GM19397 (cell line): ENCODE measurements around the gene TMEM120A.
A peak's percentile ranks its signal among the peaks of the same experiment; 100 is the strongest.
"Not testable (repeated sequence)": the region's sequence is repeated elsewhere in the genome, so short reads cannot be mapped to it uniquely, and the experiment has no call there.

Experiments
- ATAC-seq: cut with Tn5 transposase; IDR thresholded peaks from one replicate; pipeline ENCODE4 v1.9.1; 2021; ENCODE audit warnings: mild to moderate bottlenecking, moderate library complexity; ENCODE audit not compliant: unreplicated experiment

Gene TMEM120A

GRCh38 chr7:75994388-75995051, at the start of gene TMEM120A:
TSS of gene TMEM120A (minus strand) at chr7:75994595. CDS start at chr7:75994570, 25 bp downstream.
- ATAC-seq, result peak; percentile 98

GRCh38 chr7:76040126-76040525, 45.7 kb upstream of the TMEM120A start:
- ATAC-seq, result no peak

GRCh38 chr7:76037310-76037709, 42.9 kb upstream of the TMEM120A start:
- ATAC-seq, result no peak

- ATAC-seq, result no peak
These were observed 37.6 kb upstream of the TMEM120A start for GRCh38 chr7:76031964-76032363.

- not testable (repeated sequence) for ATAC-seq
These were observed 35.3 kb upstream of the TMEM120A start for GRCh38 chr7:76029682-76030081.

GRCh38 chr7:76023002-76023401, 28.6 kb upstream of the TMEM120A start:
- no peak for ATAC-seq

GRCh38 chr7:76022026-76022780, 27.8 kb upstream of the TMEM120A start:
- no peak for ATAC-seq

GRCh38 chr7:76020031-76020714, 25.8 kb upstream of the TMEM120A start:
- no peak for ATAC-seq

GRCh38 chr7:76018520-76018919, 24.1 kb upstream of the TMEM120A start:
- not testable (repeated sequence) for ATAC-seq

GRCh38 chr7:76016191-76016947, 22.0 kb upstream of the TMEM120A start:
- no peak for ATAC-seq

- no peak for ATAC-seq
These were observed 17.1 kb upstream of the TMEM120A start for GRCh38 chr7:76011442-76011861.

GRCh38 chr7:76009672-76010600, 15.5 kb upstream of the TMEM120A start:
- ATAC-seq, result no peak

GRCh38 chr7:76008156-76008687, 13.8 kb upstream of the TMEM120A start:
- no peak for ATAC-seq

GRCh38 chr7:76005004-76005403, 10.6 kb upstream of the TMEM120A start:
- not testable (repeated sequence) for ATAC-seq

GRCh38 chr7:76003351-76003750, 9.0 kb upstream of the TMEM120A start:
- ATAC-seq, result no peak

GRCh38 chr7:76002822-76003221, 8.4 kb upstream of the TMEM120A start:
- no peak for ATAC-seq

- no peak for ATAC-seq
These were observed 7.7 kb upstream of the TMEM120A start for GRCh38 chr7:76002139-76002538.

GRCh38 chr7:76000566-76000965, 6.2 kb upstream of the TMEM120A start:
- no peak for ATAC-seq

GRCh38 chr7:75998038-75998437, 3.6 kb upstream of the TMEM120A start:
- ATAC-seq, result no peak

GRCh38 chr7:75996476-75996875, 2.1 kb upstream of the TMEM120A start:
- ATAC-seq, result no peak
